Stomach (tissue), 4 donors: Measurements from ENCODE around the gene NDC1.

Experiments used
- POLR2A ChIP-seq, 4 donors: fragments of 450-650 bp; IDR thresholded peaks; one replicate each; pipeline ENCODE4 v1.6.1; 2016; ENCODE audit warnings: antibody characterized with exemption in 4 of 4, control low read depth in 2 of 4, mild to moderate bottlenecking in 1 of 4, moderate library complexity in 1 of 4
- TF ChIP-seq, protein P1 (sequence below), 7 experiments: fragments of 450-650 bp in 4 of 7; fragments of 200-600 bp in 3 of 7; sonication (generic) in 3 of 7; IDR thresholded peaks; one replicate each; pipeline ENCODE4 v1.5.1; 2016 to 2019; ENCODE audit warnings: antibody characterized with exemption in 7 of 7, control low read depth in 2 of 7, mild to moderate bottlenecking in 1 of 7

DNA sequence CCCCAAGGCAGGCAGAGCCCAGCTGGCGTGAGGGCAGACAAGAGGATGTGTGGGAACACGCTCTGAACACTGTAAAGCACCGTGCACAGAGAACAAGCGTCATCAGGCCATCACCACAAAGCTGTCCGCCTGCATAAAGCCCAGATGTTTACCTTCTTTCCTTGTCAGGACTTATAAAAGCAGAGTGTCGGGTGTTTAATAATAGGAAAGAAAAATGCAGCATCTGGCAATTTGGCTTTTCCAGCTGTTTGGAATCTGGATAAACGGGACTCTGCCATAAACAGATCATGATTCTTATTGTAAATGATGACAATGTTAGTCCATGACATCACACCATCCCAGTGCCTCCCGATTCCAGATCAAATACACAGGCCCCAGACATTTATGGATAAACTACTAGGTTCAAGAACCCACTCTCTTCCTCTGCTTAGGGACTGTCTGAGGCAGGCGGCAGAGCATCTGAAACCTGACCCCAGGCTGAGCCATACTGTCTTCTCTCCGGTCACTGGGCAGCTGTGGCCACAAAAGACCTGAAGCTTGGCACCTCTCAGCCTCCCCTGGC is 103.4 kb downstream of the NDC1 start:
- TF ChIP-seq POLR2A (IDR thresholded peaks at IDR 0.05): no peak
- TF ChIP-seq, protein P1, sequence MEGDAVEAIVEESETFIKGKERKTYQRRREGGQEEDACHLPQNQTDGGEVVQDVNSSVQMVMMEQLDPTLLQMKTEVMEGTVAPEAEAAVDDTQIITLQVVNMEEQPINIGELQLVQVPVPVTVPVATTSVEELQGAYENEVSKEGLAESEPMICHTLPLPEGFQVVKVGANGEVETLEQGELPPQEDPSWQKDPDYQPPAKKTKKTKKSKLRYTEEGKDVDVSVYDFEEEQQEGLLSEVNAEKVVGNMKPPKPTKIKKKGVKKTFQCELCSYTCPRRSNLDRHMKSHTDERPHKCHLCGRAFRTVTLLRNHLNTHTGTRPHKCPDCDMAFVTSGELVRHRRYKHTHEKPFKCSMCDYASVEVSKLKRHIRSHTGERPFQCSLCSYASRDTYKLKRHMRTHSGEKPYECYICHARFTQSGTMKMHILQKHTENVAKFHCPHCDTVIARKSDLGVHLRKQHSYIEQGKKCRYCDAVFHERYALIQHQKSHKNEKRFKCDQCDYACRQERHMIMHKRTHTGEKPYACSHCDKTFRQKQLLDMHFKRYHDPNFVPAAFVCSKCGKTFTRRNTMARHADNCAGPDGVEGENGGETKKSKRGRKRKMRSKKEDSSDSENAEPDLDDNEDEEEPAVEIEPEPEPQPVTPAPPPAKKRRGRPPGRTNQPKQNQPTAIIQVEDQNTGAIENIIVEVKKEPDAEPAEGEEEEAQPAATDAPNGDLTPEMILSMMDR (IDR thresholded peaks at IDR 0.05): no peak
